ENCODE measurements around the gene NEK9.

The NEK9 gene

DNA sequence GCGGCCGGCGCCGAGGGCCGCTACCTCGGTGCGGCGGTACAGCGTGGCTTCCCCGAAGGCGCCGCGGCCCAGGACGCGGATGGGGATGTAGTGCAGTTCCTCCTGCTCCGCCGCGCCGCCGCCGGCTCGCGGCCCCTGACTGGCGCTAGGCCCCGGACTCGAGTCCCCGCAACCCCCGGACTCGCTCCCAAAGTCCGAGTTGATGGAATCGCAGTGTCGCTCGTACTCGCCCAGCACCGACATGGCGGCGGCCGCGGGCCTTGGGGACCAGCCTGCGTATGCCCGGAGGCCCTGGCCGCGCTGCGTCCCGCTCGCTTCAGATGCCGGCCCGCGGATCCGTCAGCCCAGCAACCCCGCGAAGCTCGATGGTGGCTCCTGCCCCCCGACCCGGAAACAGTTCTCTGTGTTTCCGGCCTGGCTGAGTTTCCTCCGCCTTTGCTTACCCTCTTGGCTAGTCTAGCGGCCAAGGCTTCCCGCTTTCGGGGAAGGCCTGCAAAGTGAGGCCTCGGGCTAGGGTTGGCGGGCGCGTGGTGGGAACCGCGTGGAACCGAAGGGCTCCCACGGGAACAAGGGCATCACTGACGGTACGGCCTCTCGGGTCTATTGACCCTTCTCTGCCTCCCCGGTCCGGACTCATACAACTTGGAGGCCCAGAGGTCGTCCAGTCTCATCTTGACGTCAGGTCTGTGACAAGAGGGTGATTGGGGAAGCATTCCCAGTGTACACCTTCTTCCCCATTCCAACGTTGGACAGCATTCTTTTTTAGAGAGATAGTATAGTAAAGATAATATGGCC is at the start of gene NEK9:
TSS of gene NEK9 (minus strand) at position 370 of the 795 bp plus-strand sequence. CDS start at position 243, 127 bp downstream.
- ATAC-seq, result peak; percentile 91
- TF ChIP-seq TOX (CRISPR knock-in tag; IDR thresholded peaks at IDR 0.05; ENCODE audit: borderline replicate concordance) (no peak), ESRRG (CRISPR knock-in tag; IDR thresholded peaks at IDR 0.05) (no peak), CSDC2 (CRISPR knock-in tag; IDR thresholded peaks at IDR 0.05) (peak; percentile 34; the same call in 1 of the 2 replicates), GLIS3 (CRISPR knock-in tag; IDR thresholded peaks at IDR 0.05) (no peak), RARB (CRISPR knock-in tag; IDR thresholded peaks at IDR 0.05) (no peak), ZNF8 (CRISPR knock-in tag; IDR thresholded peaks at IDR 0.05) (no peak), ZFP30 (CRISPR knock-in tag; IDR thresholded peaks at IDR 0.05) (no peak), ZC3H10 (CRISPR knock-in tag; IDR thresholded peaks at IDR 0.05) (no peak), ISL1 (CRISPR knock-in tag; IDR thresholded peaks at IDR 0.05) (0 out of 2 replicates have a peak, but pooled peaks have one; percentile 8), SNAI2 (CRISPR knock-in tag; IDR thresholded peaks at IDR 0.05) (no peak), BACH2 (CRISPR knock-in tag; IDR thresholded peaks at IDR 0.05; ENCODE audit: borderline replicate concordance) (no peak), ZNF565 (CRISPR knock-in tag; conservative IDR thresholded peaks at IDR 0.05; ENCODE audit: low read depth) (no peak), ZFP3 (CRISPR knock-in tag; IDR thresholded peaks at IDR 0.05) (0 out of 2 replicates have a peak, but pooled peaks have one; percentile 30), ZNF70 (CRISPR knock-in tag; IDR thresholded peaks at IDR 0.05) (peak; percentile 32; the same call in 1 of the 2 replicates), TCF4 (CRISPR knock-in tag; IDR thresholded peaks at IDR 0.05; ENCODE audit: borderline replicate concordance) (no peak), ARNTL (CRISPR knock-in tag; IDR thresholded peaks at IDR 0.05; ENCODE audit: borderline replicate concordance, low read depth) (no peak)
- TF ChIP-seq, protein P1, sequence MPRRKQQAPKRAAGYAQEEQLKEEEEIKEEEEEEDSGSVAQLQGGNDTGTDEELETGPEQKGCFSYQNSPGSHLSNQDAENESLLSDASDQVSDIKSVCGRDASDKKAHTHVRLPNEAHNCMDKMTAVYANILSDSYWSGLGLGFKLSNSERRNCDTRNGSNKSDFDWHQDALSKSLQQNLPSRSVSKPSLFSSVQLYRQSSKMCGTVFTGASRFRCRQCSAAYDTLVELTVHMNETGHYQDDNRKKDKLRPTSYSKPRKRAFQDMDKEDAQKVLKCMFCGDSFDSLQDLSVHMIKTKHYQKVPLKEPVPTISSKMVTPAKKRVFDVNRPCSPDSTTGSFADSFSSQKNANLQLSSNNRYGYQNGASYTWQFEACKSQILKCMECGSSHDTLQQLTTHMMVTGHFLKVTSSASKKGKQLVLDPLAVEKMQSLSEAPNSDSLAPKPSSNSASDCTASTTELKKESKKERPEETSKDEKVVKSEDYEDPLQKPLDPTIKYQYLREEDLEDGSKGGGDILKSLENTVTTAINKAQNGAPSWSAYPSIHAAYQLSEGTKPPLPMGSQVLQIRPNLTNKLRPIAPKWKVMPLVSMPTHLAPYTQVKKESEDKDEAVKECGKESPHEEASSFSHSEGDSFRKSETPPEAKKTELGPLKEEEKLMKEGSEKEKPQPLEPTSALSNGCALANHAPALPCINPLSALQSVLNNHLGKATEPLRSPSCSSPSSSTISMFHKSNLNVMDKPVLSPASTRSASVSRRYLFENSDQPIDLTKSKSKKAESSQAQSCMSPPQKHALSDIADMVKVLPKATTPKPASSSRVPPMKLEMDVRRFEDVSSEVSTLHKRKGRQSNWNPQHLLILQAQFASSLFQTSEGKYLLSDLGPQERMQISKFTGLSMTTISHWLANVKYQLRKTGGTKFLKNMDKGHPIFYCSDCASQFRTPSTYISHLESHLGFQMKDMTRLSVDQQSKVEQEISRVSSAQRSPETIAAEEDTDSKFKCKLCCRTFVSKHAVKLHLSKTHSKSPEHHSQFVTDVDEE (CRISPR knock-in tag; IDR thresholded peaks at IDR 0.05), result no peak
- TF ChIP-seq, protein P2, sequence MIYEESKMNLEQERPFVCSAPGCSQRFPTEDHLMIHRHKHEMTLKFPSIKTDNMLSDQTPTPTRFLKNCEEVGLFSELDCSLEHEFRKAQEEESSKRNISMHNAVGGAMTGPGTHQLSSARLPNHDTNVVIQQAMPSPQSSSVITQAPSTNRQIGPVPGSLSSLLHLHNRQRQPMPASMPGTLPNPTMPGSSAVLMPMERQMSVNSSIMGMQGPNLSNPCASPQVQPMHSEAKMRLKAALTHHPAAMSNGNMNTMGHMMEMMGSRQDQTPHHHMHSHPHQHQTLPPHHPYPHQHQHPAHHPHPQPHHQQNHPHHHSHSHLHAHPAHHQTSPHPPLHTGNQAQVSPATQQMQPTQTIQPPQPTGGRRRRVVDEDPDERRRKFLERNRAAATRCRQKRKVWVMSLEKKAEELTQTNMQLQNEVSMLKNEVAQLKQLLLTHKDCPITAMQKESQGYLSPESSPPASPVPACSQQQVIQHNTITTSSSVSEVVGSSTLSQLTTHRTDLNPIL (CRISPR knock-in tag; IDR thresholded peaks at IDR 0.05; ENCODE audit: low read depth), result no peak
- TF ChIP-seq, protein P3, sequence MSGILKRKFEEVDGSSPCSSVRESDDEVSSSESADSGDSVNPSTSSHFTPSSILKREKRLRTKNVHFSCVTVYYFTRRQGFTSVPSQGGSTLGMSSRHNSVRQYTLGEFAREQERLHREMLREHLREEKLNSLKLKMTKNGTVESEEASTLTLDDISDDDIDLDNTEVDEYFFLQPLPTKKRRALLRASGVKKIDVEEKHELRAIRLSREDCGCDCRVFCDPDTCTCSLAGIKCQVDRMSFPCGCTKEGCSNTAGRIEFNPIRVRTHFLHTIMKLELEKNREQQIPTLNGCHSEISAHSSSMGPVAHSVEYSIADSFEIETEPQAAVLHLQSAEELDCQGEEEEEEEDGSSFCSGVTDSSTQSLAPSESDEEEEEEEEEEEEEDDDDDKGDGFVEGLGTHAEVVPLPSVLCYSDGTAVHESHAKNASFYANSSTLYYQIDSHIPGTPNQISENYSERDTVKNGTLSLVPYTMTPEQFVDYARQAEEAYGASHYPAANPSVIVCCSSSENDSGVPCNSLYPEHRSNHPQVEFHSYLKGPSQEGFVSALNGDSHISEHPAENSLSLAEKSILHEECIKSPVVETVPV (CRISPR knock-in tag; IDR thresholded peaks at IDR 0.05), result no peak
- TF ChIP-seq, protein P4, sequence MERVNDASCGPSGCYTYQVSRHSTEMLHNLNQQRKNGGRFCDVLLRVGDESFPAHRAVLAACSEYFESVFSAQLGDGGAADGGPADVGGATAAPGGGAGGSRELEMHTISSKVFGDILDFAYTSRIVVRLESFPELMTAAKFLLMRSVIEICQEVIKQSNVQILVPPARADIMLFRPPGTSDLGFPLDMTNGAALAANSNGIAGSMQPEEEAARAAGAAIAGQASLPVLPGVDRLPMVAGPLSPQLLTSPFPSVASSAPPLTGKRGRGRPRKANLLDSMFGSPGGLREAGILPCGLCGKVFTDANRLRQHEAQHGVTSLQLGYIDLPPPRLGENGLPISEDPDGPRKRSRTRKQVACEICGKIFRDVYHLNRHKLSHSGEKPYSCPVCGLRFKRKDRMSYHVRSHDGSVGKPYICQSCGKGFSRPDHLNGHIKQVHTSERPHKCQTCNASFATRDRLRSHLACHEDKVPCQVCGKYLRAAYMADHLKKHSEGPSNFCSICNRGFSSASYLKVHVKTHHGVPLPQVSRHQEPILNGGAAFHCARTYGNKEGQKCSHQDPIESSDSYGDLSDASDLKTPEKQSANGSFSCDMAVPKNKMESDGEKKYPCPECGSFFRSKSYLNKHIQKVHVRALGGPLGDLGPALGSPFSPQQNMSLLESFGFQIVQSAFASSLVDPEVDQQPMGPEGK (CRISPR knock-in tag; IDR thresholded peaks at IDR 0.05; ENCODE audit: borderline replicate concordance), result no peak
- TF ChIP-seq, protein P5, sequence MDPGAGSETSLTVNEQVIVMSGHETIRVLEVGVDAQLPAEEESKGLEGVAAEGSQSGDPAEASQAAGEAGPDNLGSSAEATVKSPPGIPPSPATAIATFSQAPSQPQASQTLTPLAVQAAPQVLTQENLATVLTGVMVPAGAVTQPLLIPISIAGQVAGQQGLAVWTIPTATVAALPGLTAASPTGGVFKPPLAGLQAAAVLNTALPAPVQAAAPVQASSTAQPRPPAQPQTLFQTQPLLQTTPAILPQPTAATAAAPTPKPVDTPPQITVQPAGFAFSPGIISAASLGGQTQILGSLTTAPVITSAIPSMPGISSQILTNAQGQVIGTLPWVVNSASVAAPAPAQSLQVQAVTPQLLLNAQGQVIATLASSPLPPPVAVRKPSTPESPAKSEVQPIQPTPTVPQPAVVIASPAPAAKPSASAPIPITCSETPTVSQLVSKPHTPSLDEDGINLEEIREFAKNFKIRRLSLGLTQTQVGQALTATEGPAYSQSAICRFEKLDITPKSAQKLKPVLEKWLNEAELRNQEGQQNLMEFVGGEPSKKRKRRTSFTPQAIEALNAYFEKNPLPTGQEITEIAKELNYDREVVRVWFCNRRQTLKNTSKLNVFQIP (CRISPR knock-in tag; IDR thresholded peaks at IDR 0.05; ENCODE audit: borderline replicate concordance, low read depth), result 0 out of 2 replicates have a peak, but pooled peaks have one; percentile 14

DNA sequence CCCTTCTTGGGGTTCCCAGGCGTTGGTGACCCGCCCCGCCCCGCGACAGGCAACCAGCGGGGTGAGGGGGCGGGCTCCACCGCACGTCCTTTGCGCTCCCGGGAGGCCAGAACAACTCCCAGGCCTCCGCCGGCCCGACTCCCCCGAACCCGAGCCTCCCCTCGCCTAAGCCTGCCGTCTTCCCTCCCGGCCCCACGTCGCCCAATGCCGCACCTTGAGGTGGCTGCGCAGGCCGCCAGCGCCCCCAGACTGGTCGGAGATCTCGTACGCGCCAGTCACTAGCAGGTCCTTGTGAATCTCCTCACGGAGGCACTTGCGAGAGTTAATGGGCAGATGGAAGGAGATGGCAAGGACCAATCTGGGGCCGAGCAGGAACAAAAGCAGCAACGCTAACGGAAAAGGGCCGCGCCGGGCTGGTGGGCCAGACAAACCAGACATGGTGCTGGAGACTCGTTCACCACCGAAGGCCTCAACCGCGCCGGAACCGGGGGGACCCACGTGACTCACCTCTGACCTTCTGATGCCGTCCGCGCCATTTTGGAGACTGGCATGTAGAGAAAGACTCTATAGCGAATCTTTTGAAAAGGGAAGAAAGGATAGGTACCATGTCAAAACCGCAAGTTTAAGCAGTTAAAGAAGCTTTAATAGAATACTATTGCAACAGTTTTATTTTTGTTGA is 49.4 kb upstream of the NEK9 start, which contains the start of gene TMED10:
TSS of gene TMED10 (minus strand) at position 471 of the 679 bp plus-strand sequence. CDS start at position 438, 33 bp downstream.
- peak; percentile 90 for ATAC-seq
- TF ChIP-seq, protein P1 (CRISPR knock-in tag; IDR thresholded peaks at IDR 0.05), result 0 out of 2 replicates have a peak, but pooled peaks have one; percentile 32
- TF ChIP-seq ZFP3 (CRISPR knock-in tag; IDR thresholded peaks at IDR 0.05) (0 out of 2 replicates have a peak, but pooled peaks have one; percentile 21), SNAI2 (CRISPR knock-in tag; IDR thresholded peaks at IDR 0.05) (0 out of 2 replicates have a peak, but pooled peaks have one; percentile 44), ESRRG (CRISPR knock-in tag; IDR thresholded peaks at IDR 0.05) (no peak)

Data from SK-N-SH treated with all-trans-retinoic acid at 6 μM for 48 hours (cell line).